AML-193 (cell line): Measurements from ENCODE around the gene SCARB1.
A peak's percentile ranks its signal among the peaks of the same experiment; 100 is the strongest.

ENCODE experiments used
- DNase-seq, 2 experiments: peaks; one replicate each; lab custom pipeline; 2025; lab: John Stamatoyannopoulos, UW

The SCARB1 gene

DNA sequence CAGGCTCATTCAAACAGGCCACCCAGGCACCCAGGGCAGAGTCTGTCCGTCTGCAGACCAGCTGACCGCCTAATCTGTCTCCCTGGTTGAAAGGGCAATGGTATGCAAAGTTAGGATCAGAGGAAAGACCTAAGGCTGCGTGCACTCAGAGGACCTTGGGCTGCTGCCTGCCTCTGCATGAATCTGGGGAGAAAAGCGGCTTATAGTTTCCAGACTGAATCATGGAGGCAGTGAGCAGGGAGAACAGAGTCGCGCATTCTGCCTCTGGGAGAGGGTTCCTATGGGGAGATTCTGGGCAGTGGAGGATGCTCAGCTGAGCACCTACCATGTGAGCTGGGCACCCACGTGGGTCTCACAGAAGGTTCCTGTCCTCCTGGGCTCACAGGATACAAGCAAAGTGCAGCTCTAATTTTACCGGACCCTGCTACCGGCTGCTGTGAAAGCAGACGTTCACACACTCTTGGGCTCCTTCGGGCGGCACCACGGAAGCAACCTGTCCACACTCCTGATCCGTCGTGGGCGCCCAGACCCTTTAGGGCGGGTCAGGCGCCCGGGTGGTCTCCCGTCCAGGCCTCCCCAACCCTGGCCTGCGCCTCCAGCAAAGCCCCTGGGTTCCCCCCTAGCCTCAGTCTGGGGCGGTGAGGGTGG, 772 bp downstream of the SCARB1 start:
- peak; percentile 19 to 35 for DNase-seq

DNA sequence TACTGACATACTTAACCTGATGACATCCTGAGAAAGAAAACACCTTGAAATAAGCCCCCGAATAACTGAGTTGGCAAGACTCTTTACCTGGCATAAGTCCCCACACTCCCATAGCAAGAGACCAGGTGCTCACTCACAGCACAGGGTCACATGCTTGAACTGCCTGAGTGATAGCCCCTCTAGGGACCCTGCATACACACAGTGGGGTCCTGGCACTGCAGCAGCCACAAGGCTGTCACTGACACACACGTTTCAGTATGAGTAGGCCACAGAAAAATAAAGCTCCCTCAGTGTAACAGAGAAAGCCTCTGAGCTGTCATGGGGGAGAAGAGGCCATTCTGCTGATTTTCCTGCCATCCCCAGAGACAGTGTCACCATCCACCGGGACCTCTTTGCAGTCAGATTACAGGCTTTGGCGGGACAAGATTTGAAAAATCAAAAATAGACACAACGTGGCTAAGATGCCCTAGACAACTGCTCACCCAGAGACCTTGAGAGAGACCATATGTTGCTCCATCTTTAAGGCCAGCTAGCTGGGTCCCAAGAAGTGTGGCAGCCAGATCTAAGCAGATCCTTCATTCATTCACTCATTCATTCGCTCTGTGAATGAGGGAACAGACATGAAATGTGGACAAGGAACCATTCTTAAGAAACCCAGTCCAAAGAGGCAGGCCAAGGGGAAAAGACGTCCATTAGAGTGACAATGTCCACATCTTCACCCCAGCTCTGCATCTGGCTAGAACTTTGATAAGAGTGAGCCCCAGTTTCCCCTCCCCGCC, 1.6 kb downstream of the SCARB1 start:
- no peak for DNase-seq

- DNase-seq: no peak
These were observed 2.2 kb downstream of the SCARB1 start for GRCh38 chr12:124861492-124861891.

DNA sequence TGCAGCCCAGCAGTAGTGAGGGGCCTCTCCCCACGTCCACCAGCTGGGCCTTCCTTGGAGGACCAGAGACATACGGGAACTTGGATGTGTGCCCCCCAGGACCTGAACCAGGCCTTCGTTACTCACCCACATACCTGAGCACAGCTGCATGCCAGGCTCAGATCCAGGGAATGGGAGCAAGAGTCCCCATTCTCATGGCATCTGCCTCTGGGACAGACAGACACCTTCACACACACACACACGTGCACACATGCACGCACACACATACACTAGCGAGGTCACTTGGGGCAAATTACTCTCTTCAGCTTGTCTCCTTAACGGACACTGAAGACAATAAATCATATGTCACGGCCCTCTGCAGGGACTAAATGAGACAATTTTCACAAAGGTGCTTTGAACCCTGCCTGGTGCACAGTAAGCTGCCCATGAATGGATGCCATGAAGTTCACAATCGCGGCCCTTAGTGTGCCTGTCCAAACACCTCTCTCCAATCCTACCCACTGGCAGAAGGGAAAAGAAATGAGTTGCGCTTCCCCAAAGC, 5.7 kb downstream of the SCARB1 start:
- DNase-seq: no peak

DNA sequence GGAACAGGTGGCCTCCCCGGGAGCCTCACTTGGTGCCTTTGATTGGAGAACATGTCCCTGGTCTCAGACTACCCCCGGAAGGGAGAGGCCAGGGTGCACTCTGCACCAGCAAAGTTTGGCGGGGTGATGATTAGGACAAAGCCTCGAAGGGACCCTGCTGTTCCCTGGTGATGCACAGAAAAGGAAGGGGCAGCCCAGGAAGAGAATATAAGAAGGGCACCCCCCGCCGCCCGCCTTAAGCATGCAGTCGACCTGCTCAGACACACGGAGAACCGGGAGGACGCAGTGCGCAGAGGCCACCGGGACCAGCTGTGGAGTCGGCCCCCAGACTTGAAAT, 6.9 kb downstream of the SCARB1 start:
- no peak for DNase-seq

- no peak for DNase-seq
These were observed 7.4 kb downstream of the SCARB1 start for GRCh38 chr12:124856132-124856841.

DNA sequence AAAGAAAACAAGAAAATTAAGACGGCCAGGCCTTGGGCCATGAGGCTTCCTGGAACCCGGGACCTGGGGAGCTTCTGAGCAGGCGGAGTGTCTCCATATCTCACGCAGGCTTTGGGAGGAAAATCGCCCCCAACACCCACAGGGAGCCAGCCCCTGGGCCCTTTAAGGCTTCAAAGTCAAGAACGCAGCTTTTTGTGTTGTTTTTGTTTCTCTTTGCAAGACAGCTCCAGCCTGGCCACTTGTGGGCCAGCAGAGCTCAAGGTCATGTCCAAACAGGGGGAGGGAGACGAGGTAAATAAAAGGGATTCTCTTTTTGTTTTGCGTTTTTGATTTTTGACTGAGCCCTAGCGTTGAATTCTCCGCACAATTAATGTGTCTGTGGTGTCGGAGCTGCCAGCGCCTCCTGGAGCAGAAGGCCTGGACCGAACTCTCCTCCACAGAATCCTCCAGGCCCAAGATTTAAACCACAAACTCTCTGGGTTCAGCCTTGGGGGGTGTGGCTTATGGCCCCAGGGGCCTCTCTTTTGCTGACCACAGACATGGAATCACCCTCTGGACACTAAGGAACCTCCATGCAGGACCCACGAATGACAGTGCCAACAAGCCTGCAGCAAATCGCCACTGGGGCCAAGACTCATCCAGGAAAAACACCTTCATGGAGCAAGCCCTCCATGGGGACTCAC, 8.2 kb downstream of the SCARB1 start:
- DNase-seq: no peak

GRCh38 chr12:124854637-124855184, 9.0 kb downstream of the SCARB1 start:
- no peak for DNase-seq

DNA sequence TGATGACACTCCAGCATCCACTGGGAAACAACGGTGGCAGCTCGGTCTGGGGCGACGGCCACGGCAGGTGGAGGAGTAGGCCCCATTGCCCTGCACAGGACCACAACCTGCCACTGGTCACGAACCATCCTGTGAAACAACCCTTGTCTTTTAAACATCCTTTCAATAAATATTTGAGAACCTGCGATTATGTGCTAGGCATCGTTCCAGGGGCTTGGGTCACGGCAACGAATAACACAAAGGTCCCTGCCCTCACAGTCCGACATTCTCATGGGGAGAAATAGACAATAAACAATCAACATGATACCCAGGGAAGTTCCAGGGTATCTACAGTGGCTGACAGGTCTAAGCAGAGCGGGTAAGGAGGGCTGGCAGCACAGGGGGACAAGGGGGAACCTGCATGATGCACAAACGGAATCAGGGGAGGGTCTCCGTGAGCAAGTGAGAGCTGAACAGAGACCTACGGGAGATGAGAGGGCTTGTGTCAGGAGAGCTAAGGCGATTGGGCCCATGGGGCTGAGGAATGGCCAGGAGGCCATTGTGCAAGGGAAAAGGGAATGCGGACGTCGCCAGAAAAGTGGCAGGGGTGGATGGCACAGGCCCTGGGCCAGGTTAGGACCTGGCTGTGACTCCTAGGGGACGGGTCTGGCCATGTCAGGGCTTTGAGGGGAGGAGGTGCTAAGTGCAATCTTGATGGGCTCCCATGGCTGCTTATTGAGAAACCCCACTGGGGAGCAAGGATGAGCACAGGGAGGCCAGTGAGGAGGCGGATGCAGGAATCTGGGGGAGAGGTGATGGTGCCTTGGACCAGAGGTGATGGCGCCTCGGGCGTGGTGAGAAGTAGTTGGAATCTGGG, 9.7 kb downstream of the SCARB1 start:
- DNase-seq: no peak

- peak; percentile 44 to 49 for DNase-seq
These were observed 10.7 kb downstream of the SCARB1 start for GRCh38 chr12:124852911-124853427.

DNA sequence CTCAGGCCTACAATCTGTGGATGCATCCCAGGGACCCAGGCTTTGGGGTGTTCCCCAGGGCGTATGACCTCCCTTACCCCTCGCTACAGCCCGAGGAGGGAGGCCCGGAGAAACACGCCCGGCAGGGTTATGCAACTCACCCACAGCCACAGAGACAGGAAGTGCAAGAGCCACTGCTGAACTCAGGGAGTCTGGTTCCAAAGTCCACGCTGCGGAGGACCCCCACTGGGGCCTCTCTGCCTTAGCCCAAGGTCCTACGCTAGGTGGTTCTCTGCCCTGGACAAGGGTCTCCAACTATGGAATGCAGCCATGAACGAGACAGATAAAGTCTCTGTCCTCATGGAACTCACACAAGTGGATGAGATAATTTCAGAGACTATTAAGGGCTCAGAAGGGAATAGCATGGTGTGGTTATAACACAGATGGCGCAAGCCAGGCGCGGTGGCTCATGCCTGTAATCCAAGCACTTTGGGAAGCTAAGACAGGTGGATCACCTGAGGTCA, 11.3 kb downstream of the SCARB1 start:
- peak; percentile 78 to 83 for DNase-seq

DNA sequence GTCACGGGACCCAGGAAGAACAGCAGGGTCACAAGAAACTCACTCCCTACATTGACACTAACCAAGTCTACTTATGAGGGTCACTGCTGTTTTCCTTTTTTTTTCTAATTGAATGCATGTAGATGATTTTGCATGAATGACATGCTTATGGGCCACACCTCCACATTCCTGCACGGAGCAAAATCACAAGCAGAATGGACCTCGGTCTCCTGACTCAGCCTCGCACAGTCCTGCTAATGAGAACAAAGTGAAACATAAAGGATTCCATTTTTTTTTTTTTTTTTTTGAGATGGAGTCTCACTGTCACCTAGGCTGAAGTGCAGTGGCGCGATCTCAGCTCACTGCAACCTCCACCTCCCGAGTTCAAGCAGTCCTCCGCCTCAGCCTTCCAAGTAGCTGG, 12.3 kb downstream of the SCARB1 start:
- no peak for DNase-seq

- no peak for DNase-seq
These were observed 14.3 kb downstream of the SCARB1 start for GRCh38 chr12:124849382-124849781.

GRCh38 chr12:124848621-124849380, 14.9 kb downstream of the SCARB1 start:
- DNase-seq: no peak

GRCh38 chr12:124847113-124848074, 16.3 kb downstream of the SCARB1 start:
- DNase-seq: no peak

GRCh38 chr12:124844411-124845397, 19.0 kb downstream of the SCARB1 start:
- DNase-seq: no peak

DNA sequence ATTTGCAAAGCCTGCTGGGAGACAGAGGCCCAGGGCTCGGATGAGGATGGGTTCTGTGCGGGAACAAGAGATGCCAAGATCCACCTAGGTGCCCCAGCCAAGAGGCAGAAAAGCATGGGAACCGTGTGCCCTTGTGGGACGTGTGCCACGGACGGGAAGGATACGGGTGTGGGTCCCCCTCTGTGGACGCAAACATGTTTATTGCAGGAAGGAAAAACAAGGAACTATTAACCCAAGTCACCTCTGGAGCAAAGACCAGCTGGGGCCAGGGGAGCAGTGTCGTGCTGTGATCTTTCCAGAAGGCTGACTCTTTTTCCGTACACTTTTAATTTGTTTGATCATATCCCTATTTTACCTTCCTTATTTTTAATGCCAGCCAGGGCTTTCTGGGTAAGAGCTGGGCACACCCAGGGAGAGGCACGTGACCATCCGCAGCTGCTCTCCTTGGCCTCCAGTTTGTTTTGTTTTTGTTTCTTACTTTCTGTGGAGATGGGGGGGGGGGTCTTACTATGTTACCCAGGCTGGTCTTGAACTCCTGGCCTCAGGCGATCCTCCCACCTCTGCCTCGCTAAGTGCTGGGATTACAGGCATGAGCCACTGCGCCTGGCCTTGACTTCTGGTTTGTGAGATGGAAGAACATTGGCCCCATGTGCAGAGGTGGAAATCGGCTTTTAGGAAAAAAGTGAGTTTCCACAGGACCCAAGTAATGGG, 20.7 kb downstream of the SCARB1 start:
- no peak for DNase-seq
